SK-N-SH treated with all-trans-retinoic acid at 6 μM for 48 hours (cell line): ENCODE data around the gene TTF2.
"Not testable (repeated sequence)": the region's sequence is repeated elsewhere in the genome, so short reads cannot be mapped to it uniquely, and the experiment has no call there.

Experiments
- ARNTL ChIP-seq: fragments of 450-650 bp; formaldehyde crosslinking; IDR thresholded peaks from 2 replicates; pipeline ENCODE4 v1.5.0; 2020; ENCODE audit warnings: low read depth, mild to moderate bottlenecking, moderate library complexity, borderline replicate concordance
- BACH2 ChIP-seq: fragments of 250-450 bp; sonication (Bioruptor Pico); IDR thresholded peaks from 2 replicates; pipeline ENCODE4 v1.9.0; 2021; ENCODE audit warnings: mild to moderate bottlenecking, borderline replicate concordance
- ESRRG ChIP-seq: fragments of 250-450 bp; sonication (Bioruptor Pico); IDR thresholded peaks from 2 replicates; pipeline ENCODE4 v1.6.1; 2021; ENCODE audit warnings: mild to moderate bottlenecking
- OSR1 ChIP-seq: fragments of 250-450 bp; sonication (Bioruptor Pico); IDR thresholded peaks from 2 replicates; pipeline ENCODE4 v1.8.0; 2022; ENCODE audit warnings: moderate library complexity, mild to moderate bottlenecking, inconsistent platforms
- POU6F1 ChIP-seq: fragments of 250-450 bp; sonication (Bioruptor Pico); IDR thresholded peaks from 2 replicates; pipeline ENCODE4 v1.8.0; 2021; ENCODE audit warnings: low read depth, mild to moderate bottlenecking, moderate library complexity, borderline replicate concordance
- TSHZ2 ChIP-seq: fragments of 250-450 bp; sonication (Bioruptor Pico); IDR thresholded peaks from 2 replicates; pipeline ENCODE4 v1.5.0; 2020; ENCODE audit warnings: mild to moderate bottlenecking, moderate library complexity
- ZFP30 ChIP-seq: fragments of 450-650 bp; formaldehyde crosslinking; IDR thresholded peaks from 2 replicates; pipeline ENCODE4 v1.5.0; 2022; ENCODE audit warnings: mild to moderate bottlenecking, moderate library complexity
- ZNF8 ChIP-seq: fragments of 450-650 bp; formaldehyde crosslinking; IDR thresholded peaks from 2 replicates; pipeline ENCODE4 v1.5.0; 2020; ENCODE audit warnings: mild to moderate bottlenecking, moderate library complexity
- TF ChIP-seq, protein P1 (sequence below): fragments of 250-450 bp; sonication (Bioruptor Pico); IDR thresholded peaks from 2 replicates; pipeline ENCODE4 v1.5.1; 2020; ENCODE audit warnings: low read depth, mild to moderate bottlenecking, moderate library complexity

- not testable (repeated sequence) for TF ChIP-seq POU6F1; ARNTL (CRISPR knock-in tag); OSR1 (CRISPR knock-in tag); ESRRG (CRISPR knock-in tag); TSHZ2 (CRISPR knock-in tag); ZNF8 (CRISPR knock-in tag); ZFP30 (CRISPR knock-in tag); BACH2 (CRISPR knock-in tag)
- TF ChIP-seq, protein P1, sequence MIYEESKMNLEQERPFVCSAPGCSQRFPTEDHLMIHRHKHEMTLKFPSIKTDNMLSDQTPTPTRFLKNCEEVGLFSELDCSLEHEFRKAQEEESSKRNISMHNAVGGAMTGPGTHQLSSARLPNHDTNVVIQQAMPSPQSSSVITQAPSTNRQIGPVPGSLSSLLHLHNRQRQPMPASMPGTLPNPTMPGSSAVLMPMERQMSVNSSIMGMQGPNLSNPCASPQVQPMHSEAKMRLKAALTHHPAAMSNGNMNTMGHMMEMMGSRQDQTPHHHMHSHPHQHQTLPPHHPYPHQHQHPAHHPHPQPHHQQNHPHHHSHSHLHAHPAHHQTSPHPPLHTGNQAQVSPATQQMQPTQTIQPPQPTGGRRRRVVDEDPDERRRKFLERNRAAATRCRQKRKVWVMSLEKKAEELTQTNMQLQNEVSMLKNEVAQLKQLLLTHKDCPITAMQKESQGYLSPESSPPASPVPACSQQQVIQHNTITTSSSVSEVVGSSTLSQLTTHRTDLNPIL (CRISPR knock-in tag) = not testable (repeated sequence)
Observed at GRCh38 chr1:117151305-117151704, 91.2 kb downstream of the TTF2 start.
